Mammary epithelial cell (primary cell): ENCODE results near the gene ABR.

Experiments used
- EZH2 ChIP-seq: IDR thresholded peaks from 2 replicates; pipeline ENCODE4 v1.6.1; 2012; ENCODE audit warnings: low read length, inconsistent platforms, borderline replicate concordance
- TF ChIP-seq, protein P1 (sequence below), 2 donors: IDR thresholded peaks in 1 of 2; conservative IDR thresholded peaks in 1 of 2; 2 replicates each; pipeline ENCODE4 v1.5.1; 2011 to 2012; ENCODE audit warnings: inconsistent platforms in 2 of 2, low read length in 2 of 2, mild to moderate bottlenecking in 2 of 2, control low read depth in 1 of 2, low read depth in 1 of 2; ENCODE audit not compliant: insufficient read depth in 1 of 2; ENCODE audit errors: extremely low read depth in 1 of 2

DNA sequence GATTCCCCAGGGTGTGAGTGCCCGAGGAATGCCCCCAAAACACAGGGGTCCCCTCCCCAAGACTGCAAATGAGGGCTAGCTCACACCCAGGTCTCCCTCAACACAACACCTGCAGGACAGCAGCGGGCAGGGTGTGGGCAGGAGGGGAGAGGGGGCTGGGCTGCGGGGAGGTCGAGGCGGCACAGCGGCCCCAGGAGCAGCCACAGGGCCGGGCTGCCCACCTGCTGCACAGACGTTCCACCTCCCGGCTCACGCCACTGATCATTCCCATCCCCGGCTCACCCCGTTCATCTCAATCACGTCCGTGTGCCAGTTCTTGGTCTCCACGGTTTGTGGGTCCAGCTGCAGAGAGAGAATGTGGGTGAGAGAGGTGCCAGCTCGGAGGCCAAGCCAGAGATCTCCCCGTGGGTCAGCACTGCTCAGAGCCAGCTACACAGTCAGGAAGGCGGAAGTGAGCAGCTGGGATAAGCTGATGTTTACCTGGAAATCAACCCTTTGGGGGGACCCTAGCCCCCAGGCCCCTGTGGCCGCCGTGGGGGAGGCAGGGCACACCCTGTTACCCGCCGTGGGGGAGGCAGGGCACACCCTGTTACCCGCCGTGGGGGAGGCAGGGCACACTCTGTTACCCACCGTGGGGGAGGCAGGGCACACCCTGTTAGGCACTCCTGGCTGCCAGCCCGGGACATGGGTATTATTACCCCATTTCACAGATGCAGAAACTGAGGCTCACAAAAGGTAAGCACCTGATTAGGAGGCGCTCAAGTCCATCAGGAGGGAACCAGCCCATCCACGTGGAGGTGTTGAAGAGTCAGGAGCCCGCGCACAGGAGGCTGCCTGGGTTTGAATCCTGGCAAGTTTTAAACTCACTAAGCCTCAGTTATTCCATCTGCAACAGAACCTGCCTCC lies 166.7 kb downstream of the ABR start:
- TF ChIP-seq, protein P1, sequence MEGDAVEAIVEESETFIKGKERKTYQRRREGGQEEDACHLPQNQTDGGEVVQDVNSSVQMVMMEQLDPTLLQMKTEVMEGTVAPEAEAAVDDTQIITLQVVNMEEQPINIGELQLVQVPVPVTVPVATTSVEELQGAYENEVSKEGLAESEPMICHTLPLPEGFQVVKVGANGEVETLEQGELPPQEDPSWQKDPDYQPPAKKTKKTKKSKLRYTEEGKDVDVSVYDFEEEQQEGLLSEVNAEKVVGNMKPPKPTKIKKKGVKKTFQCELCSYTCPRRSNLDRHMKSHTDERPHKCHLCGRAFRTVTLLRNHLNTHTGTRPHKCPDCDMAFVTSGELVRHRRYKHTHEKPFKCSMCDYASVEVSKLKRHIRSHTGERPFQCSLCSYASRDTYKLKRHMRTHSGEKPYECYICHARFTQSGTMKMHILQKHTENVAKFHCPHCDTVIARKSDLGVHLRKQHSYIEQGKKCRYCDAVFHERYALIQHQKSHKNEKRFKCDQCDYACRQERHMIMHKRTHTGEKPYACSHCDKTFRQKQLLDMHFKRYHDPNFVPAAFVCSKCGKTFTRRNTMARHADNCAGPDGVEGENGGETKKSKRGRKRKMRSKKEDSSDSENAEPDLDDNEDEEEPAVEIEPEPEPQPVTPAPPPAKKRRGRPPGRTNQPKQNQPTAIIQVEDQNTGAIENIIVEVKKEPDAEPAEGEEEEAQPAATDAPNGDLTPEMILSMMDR (conservative IDR thresholded peaks at IDR 0.05 in 1 of 2, IDR thresholded peaks at IDR 0.05 in 1 of 2; ENCODE audit: extremely low read depth in 1 of 2, insufficient read depth in 1 of 2, low read depth in 1 of 2, low read length in 2 of 2) = no peak
- TF ChIP-seq EZH2 = no peak
